ENCODE results near the gene PLA2G15.
A peak's percentile ranks its signal among the peaks of the same experiment; 100 is the strongest.

PLA2G15 gene

DNA sequence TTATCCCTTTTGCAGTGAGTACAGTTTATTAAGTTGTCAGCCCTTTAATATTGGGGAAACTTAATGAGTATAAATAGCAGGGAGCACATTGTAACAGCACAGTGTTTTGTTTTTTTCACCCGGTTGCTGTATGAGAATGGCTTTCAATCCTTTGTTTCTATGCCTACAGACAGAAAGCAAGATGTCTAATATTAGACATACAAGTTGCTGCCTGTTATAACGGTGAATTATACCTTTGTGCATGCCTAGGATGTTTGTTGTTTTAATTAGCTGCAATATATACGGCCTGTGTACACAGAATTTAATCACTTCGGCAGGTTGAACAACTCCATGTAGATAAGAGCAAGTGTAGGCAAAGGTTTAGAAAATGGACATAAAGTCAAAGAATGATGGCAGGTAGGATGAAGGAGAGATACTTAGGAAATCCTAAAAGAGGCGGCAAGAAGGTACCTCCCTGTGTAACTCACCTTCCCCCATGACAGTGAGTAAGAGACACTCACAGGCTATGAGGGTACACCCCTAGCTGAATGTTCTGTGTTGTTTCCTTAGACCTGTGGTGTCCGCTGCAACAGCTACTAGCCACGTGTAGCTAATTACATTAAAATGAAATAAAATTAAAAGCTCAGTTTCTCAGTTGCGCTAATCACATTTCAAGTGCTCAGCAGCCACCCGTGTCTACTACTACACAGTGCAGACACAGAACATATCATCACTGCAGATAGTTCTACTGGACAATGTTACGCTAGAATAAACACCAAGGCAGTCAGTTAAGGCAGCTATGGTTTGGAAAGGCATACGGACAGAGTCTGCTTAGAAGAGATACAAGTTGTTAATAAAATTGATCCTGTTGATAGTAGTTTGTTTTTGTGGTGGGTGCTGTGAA lies 54.6 kb downstream of the PLA2G15 start:
- Histone ChIP-seq H3K27me3 (no peaks in the 10 kb centered on the region), H3K9ac (no peak overlapping the region), H3K9me3 (no peaks in the 10 kb centered on the region), H3K36me3 (peaks cover 100% of the 10 kb centered on the region), H3K4me3 (no peak overlapping the region), H3K27ac (no peak overlapping the region), H3K4me2 (no peak overlapping the region), H3K4me1 (no peaks in the 10 kb centered on the region), H4K20me1 (peaks cover 82% of the 10 kb centered on the region)
- no peak for TF ChIP-seq Cebpa-rat (IDR thresholded peaks at IDR 0.05)

DNA sequence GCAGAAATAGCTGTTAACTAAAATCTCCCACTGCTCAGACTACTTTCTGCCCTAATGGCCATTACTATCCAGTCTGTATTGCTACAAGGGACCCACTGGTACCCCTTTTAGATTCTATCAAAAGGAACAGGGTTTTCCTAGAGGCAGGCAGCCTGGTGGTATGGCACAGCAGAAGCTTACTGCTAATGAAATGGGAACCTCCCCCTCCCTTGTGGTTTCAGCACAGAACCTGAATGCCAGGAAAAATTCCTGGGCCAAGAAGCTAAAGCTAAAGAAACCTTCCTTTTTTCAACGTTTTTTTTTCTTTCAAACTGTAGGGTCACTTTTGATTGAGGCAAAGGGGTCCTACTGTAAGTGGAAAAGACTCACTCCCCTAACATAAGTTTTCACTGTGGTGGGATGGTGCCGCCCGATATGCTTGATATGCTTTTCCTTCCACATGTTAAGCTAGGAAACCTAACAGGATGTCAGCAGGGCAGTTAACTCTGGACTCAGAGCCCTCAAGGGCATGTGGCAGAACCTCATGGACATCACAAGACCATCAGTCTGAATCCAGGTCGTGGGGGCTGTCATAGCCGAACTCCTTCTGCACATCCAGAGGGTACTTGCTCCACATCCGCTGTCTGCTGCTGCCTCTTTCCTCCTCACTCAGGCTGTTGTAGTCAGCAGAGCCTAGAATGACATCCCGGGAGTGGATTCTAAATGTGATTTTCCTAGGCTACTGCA lies 55.7 kb downstream of the PLA2G15 start:
- Histone ChIP-seq H3K4me3 (no peak overlapping the region), H3K4me1 (no peaks in the 10 kb centered on the region), H3K36me3 (peaks cover 100% of the 10 kb centered on the region), H3K9ac (0 out of 2 replicates have a peak overlapping the region, but pooled peaks have one; percentile 16), H4K20me1 (peaks cover 88% of the 10 kb centered on the region), H3K27ac (no peak overlapping the region), H3K4me2 (no peak overlapping the region), H3K27me3 (no peaks in the 10 kb centered on the region), H3K9me3 (no peaks in the 10 kb centered on the region)
- TF ChIP-seq Cebpa-rat (IDR thresholded peaks at IDR 0.05) = no peak

DNA sequence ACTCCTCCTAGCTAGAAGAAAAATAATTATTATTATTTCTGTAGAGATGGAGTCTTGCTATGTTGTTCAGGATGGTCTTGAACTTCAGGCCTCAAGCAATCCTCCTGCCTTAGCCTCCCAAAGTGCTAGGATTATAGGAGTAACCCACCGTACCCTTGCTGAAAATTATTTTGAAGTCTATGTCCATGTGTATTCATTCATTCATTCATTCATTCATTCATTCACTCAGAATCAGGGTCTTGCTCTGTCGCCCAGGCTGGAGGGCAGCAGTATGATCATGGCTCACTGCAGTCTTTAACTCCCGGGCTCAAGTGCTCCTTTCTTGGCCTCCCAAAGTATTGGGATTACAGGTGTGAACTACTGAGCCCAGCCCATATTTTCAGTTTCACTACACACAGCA lies 61.5 kb downstream of the PLA2G15 start:
- Histone ChIP-seq H3K27me3 (no peaks in the 10 kb centered on the region), H3K27ac (no peak overlapping the region), H4K20me1 (peaks cover 65% of the 10 kb centered on the region), H3K9ac (no peak overlapping the region), H3K4me2 (no peak overlapping the region), H3K4me3 (no peak overlapping the region), H3K4me1 (peaks cover 18% of the 10 kb centered on the region), H3K9me3 (no peaks in the 10 kb centered on the region), H3K36me3 (peaks cover 82% of the 10 kb centered on the region)
- TF ChIP-seq Cebpa-rat (IDR thresholded peaks at IDR 0.05) = no peak

DNA sequence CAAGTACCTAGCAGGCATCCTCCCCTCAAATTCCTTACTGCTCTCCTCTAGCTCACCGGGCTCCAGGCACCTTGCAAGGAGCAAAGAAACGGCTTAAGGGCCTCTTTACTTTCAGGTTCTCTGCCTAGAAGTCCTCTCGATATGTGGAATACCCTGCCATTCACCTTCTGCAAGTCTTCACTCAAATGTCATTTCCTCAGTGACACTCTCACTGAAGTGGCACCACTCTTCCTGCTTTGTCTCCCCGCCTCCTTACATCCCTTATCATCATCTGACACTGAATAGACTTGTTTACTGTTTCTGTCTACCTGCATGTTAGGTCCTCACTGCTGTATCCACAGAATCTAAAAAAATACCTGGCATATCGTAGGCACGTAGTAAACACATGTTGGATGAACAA lies 64.6 kb downstream of the PLA2G15 start:
- Histone ChIP-seq H4K20me1 (peaks cover 36% of the 10 kb centered on the region; the same call in 1 of the 2 replicates), H3K4me3 (peak overlapping the region; percentile 86), H3K36me3 (peaks cover 74% of the 10 kb centered on the region), H3K4me1 (peaks cover 39% of the 10 kb centered on the region), H3K27me3 (no peaks in the 10 kb centered on the region), H3K27ac (peak overlapping the region; percentile 83), H3K4me2 (peak overlapping the region; percentile 95), H3K9me3 (no peaks in the 10 kb centered on the region), H3K9ac (peak overlapping the region; percentile 88)
- no peak for TF ChIP-seq Cebpa-rat (IDR thresholded peaks at IDR 0.05)

DNA sequence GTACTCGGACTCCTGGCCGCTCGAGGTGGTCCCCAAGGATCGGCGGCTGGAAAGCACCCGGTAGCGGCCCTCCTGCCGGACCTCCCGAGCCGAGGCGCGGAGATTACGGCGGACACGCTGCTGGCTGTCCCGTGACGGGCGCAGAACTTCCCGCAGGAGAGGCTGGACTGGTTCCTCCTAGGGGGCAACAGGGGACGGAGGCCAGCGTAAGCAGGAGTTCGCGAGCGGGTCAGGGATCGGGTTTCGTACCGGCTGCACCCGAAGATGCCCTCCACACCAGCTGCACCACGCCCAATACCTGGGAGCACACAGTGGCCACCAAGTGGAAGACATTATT lies 65.2 kb downstream of the PLA2G15 start:
- Histone ChIP-seq H4K20me1 (peaks cover 30% of the 10 kb centered on the region; the same call in 1 of the 2 replicates), H3K4me3 (peak overlapping the region; percentile 86), H3K4me2 (peak overlapping the region; percentile 95), H3K9me3 (no peaks in the 10 kb centered on the region), H3K27me3 (no peaks in the 10 kb centered on the region), H3K27ac (peak overlapping the region; percentile 83), H3K4me1 (peaks cover 39% of the 10 kb centered on the region), H3K9ac (peak overlapping the region; percentile 88), H3K36me3 (peaks cover 74% of the 10 kb centered on the region)
- TF ChIP-seq Cebpa-rat (IDR thresholded peaks at IDR 0.05) = no peak

Data from BLaER1 (cell line).